ENCODE data around the gene ACTG2. TPM values are rescaled to one million over a fixed set of nuclear protein-coding genes. Genes with fewer than 3 reads are reported as not detected.

Gene ACTG2
- total and polyA plus RNA-seq, 2 donors (not counting 1 experiment from before 2014, with no cell fraction given), result not detected

- H4K20me1 ChIP-seq (ENCODE audit: control insufficient read depth, insufficient read depth, low read length, poor library complexity, severe bottlenecking), result peaks cover 70% of the 10 kb centered on the region
- Mint-ChIP-seq H3K9me3 (ENCODE audit: insufficient read depth) (no peaks in the 10 kb centered on the region), H3K27me3 (no peaks in the 10 kb centered on the region), H3K4me3 (no peak overlapping the region), H3K27ac (no peak overlapping the region), H3K4me1 (peaks cover 49% of the 10 kb centered on the region)
- no peak for DNase-seq
- peaks cover 92% of the 10 kb centered on the region for H3K79me2 ChIP-seq (ENCODE audit: control insufficient read depth, insufficient read depth, low read length)
- no peaks in the 10 kb centered on the region for H3K27me3 ChIP-seq (replicated peaks in 1 of 4; ENCODE audit: control extremely low read depth in 1 of 4, control insufficient read depth in 3 of 4, insufficient read depth in 4 of 4, low read length in 3 of 4)
- H3K4me3 ChIP-seq (ENCODE audit: control extremely low read depth in 1 of 5, extremely low read depth in 1 of 5, insufficient read depth in 1 of 5, low read depth in 2 of 5, low read length in 4 of 5), result no peak overlapping the region
- ChIA-PET CTCF (interaction anchor here (1.2 kb wide), 1 partner anchor 51 kb away, joined by 5 read pairs; no protein-coding TSS in a partner anchor), POLR2A (interaction anchor here (1.1 kb wide), 1 partner anchor 29 kb away, joined by 3 read pairs; no protein-coding TSS in a partner anchor)
- no peak overlapping the region for H3K9ac ChIP-seq (ENCODE audit: low read length)
- H3K4me1 ChIP-seq (ENCODE audit: control insufficient read depth in 2 of 2, insufficient read depth in 2 of 2, low read length in 2 of 2), result peaks cover 0 to 12% of the 10 kb centered on the region in 2 donors
- TF ChIP-seq EZH2 (IDR thresholded peaks at IDR 0.05; ENCODE audit: borderline replicate concordance, insufficient read depth, low read depth, low read length, poor library complexity, severe bottlenecking) (no peak), CTCF (IDR thresholded peaks at IDR 0.05) (no peak)
- H2AFZ ChIP-seq (ENCODE audit: insufficient read depth, low read depth, low read length, poor library complexity, severe bottlenecking), result no peak overlapping the region
- H3K4me2 ChIP-seq (replicated peaks; ENCODE audit: low read depth, low read length, poor library complexity, severe bottlenecking), result no peak overlapping the region
- no peak for ATAC-seq (ENCODE audit: low read depth)
- no peaks in the 10 kb centered on the region for H3K9me3 ChIP-seq (ENCODE audit: control extremely low read depth in 1 of 3, control insufficient read depth in 2 of 3, insufficient read depth in 1 of 3, low read length in 2 of 3)
- no peak overlapping the region for H3K27ac ChIP-seq (ENCODE audit: low read length in 2 of 2)
- peaks cover 11 to 63% of the 10 kb centered on the region in 2 experiments for H3K36me3 ChIP-seq (replicated peaks in 1 of 2; ENCODE audit: control extremely low read depth in 1 of 2, control insufficient read depth in 1 of 2, extremely low read depth in 1 of 2, insufficient read depth in 2 of 2, low read length in 1 of 2)
- intact Hi-C loops (cut with micrococcal nuclease), result no loop called here
- 100% methylated on average over 1 of the region's 4 CpGs for WGBS (ENCODE audit: insufficient coverage)
These were observed 44.5 kb downstream of the ACTG2 start for GRCh38 chr2:73937103-73937885.

GRCh38 chr2:73937899-73938298, 45.1 kb downstream of the ACTG2 start:
- Mint-ChIP-seq H3K9me3 (ENCODE audit: insufficient read depth) (no peaks in the 10 kb centered on the region), H3K4me3 (no peak overlapping the region), H3K27ac (no peak overlapping the region), H3K27me3 (no peaks in the 10 kb centered on the region), H3K4me1 (peaks cover 47% of the 10 kb centered on the region)
- Histone ChIP-seq H3K4me2 (replicated peaks; ENCODE audit: low read depth, low read length, poor library complexity, severe bottlenecking) (no peak overlapping the region), H3K9ac (ENCODE audit: low read length) (no peak overlapping the region), H3K79me2 (ENCODE audit: control insufficient read depth, insufficient read depth, low read length) (peaks cover 91% of the 10 kb centered on the region), H2AFZ (ENCODE audit: insufficient read depth, low read depth, low read length, poor library complexity, severe bottlenecking) (no peak overlapping the region), H4K20me1 (ENCODE audit: control insufficient read depth, insufficient read depth, low read length, poor library complexity, severe bottlenecking) (peaks cover 64% of the 10 kb centered on the region), H3K4me3 (ENCODE audit: control extremely low read depth in 1 of 5, extremely low read depth in 1 of 5, insufficient read depth in 1 of 5, low read depth in 2 of 5, low read length in 4 of 5) (no peak overlapping the region), H3K4me1 (ENCODE audit: control insufficient read depth in 2 of 2, insufficient read depth in 2 of 2, low read length in 2 of 2) (peaks cover 0 to 12% of the 10 kb centered on the region in 2 donors), H3K27me3 (replicated peaks in 1 of 4; ENCODE audit: control extremely low read depth in 1 of 4, control insufficient read depth in 3 of 4, insufficient read depth in 4 of 4, low read length in 3 of 4) (no peaks in the 10 kb centered on the region), H3K9me3 (ENCODE audit: control extremely low read depth in 1 of 3, control insufficient read depth in 2 of 3, insufficient read depth in 1 of 3, low read length in 2 of 3) (no peaks in the 10 kb centered on the region), H3K27ac (ENCODE audit: low read length in 2 of 2) (no peak overlapping the region), H3K36me3 (replicated peaks in 1 of 2; ENCODE audit: control extremely low read depth in 1 of 2, control insufficient read depth in 1 of 2, extremely low read depth in 1 of 2, insufficient read depth in 2 of 2, low read length in 1 of 2) (peaks cover 11 to 57% of the 10 kb centered on the region in 2 experiments)
- CTCF ChIA-PET, result interaction anchor here (1.2 to 1.8 kb wide), 2 partner anchors 12 to 50 kb away, joined by 4 to 5 read pairs; no protein-coding TSS in a partner anchor
- POLR2A ChIA-PET, result no interaction called here
- ATAC-seq (ENCODE audit: low read depth) (no peak), DNase-seq (no peak)
- intact Hi-C loops (cut with micrococcal nuclease), result no loop called here
- TF ChIP-seq CTCF (IDR thresholded peaks at IDR 0.05) (no peak), EZH2 (IDR thresholded peaks at IDR 0.05; ENCODE audit: borderline replicate concordance, insufficient read depth, low read depth, low read length, poor library complexity, severe bottlenecking) (no peak)

All from B cell (primary cell).